GM13977 (cell line): Measurements from ENCODE around the gene HAUS1.
"Not testable (repeated sequence)": the region's sequence is repeated elsewhere in the genome, so short reads cannot be mapped to it uniquely, and the experiment has no call there.

ENCODE experiments used
- DNase-seq: peaks from one replicate; pipeline ENCODE4 v3.0.0; 2012; ENCODE audit warnings: low spot score
- CTCF ChIP-seq: IDR thresholded peaks from 2 replicates; pipeline ENCODE4 v1.5.1; 2012; ENCODE audit warnings: mild to moderate bottlenecking, control low read depth; ENCODE audit not compliant: insufficient read depth; ENCODE audit errors: extremely low read depth, missing control alignments
- in situ Hi-C: fragments of 300-500 bp; cut with MboI; formaldehyde crosslinking; loops from one replicate; pipeline ENCODE4 v1.12.0; 2022; ENCODE audit warnings: low sequenced_read_pairs, low pct_unique_long_range_greater_than_20kb, mixed read lengths, inconsistent platforms; ENCODE audit not compliant: unreplicated experiment

Gene HAUS1

DNA sequence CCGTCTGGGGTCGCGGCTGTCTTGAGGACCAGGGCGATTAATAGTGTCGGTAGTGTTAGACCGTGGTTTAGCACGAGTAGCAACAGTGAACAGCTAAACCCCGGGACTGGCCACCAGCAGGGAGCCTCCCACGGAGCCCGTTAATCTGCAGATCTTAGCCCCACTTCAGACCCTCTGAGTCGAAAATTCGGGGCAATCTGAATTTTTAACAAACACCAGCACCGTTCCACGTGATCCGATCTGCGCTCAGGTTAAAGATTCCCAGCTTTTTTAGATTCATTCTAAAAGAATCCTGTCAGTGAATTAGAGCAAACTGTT, 5.6 kb upstream of the HAUS1 start:
- in situ Hi-C loops = no loop called here

GRCh38 chr18:46099463-46099862, 4.7 kb upstream of the HAUS1 start:
- no peak for DNase-seq
- no peak for TF ChIP-seq CTCF
- in situ Hi-C loops = no loop called here

More for the DNA sequence above, 5.6 kb upstream of the HAUS1 start:
- DNase-seq = no peak
- no peak for TF ChIP-seq CTCF

GRCh38 chr18:46109386-46109785, 5.2 kb downstream of the HAUS1 start:
- no peak for TF ChIP-seq CTCF
- no peak for DNase-seq
- in situ Hi-C loops = no loop called here

DNA sequence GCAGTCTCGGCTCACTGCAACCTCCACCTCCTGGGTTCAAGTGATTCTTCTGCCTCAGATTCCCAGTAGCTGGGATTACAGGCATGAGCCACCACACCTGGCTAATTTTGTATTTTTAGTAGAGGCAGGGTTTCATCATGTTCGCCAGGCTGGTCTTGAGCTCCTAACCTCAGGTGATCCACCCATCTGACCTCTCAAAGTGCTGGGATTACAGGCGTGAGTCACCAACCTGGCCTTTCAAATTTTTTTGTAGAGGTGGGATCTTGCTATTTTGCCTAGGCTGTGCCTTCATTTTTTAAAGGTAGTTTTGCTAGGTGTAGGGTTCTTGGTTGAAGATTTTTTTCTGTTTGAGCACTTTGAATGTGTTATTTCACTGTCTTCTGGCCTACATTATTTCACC, 6.2 kb downstream of the HAUS1 start:
- TF ChIP-seq CTCF = no peak
- in situ Hi-C loops = no loop called here
- DNase-seq = no peak

- no peak for DNase-seq
- in situ Hi-C loops = no loop called here
- no peak for TF ChIP-seq CTCF
These were observed 9.6 kb downstream of the HAUS1 start for GRCh38 chr18:46113751-46114150.

DNA sequence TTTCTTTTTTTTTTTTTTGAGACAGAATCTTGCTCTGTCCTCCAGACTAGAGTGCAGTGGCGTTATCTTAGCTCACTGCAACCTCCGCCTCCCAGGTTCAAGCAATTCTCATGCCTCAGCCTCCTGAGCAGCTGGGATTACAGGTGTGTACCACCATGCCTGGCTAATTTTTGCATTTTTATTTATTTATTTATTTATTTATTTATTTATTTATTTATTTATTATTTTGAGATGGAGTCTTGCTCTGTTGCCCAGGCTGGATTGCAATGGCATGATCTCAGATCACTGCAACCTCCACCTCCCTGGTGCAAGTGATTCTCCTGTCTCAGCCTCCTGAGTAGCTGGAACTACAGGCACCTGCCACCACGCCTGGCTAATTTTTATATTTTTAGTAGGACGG, 22.4 kb downstream of the HAUS1 start:
- in situ Hi-C loops, DNase-seq: not testable (repeated sequence)

GRCh38 chr18:46130061-46130460, 25.9 kb downstream of the HAUS1 start:
- in situ Hi-C loops = no loop called here
- no peak for DNase-seq
- no peak for TF ChIP-seq CTCF

DNA sequence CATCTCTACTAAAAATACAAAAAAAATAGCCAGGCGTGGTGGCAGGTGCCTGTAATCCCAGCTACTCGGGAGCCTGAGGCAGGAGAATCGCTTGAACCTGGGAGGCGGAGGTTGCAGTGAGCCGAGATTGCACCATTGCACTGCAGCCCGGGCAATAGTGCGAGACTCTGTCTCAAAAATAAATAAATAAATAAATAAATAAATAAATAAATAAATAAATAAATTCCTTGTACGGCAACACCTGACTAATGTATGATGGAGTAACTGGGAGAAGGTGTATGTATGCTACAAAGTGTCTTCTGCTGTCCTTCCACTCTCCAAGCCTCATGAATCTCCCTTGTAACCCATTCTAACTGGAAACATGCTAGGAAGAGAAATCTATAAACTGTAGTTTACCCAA, 26.4 kb downstream of the HAUS1 start:
- in situ Hi-C loops, DNase-seq: not testable (repeated sequence)
